Lower leg skin (tissue), 4 donors: ENCODE results near the gene SYTL2. TPM values are rescaled to one million over a fixed set of nuclear protein-coding genes. Genes with fewer than 3 reads are reported as not detected.
"Not testable (repeated sequence)": the region's sequence is repeated elsewhere in the genome, so short reads cannot be mapped to it uniquely, and the experiment has no call there.

Source experiments
- DNase-seq, 2 donors: peaks; one replicate each; pipeline ENCODE4 v3.0.0-alpha.2; 2019; ENCODE audit warnings: low spot score in 2 of 2
- H3K4me3 ChIP-seq: fragments of 200-600 bp; sonication (generic); 2 replicates; pipeline ENCODE4 v1.5.1; 2017; ENCODE audit warnings: mild to moderate bottlenecking, low read depth; ENCODE audit not compliant: poor library complexity, severe bottlenecking
- POLR2A ChIP-seq, 2 donors: fragments of 450-650 bp; IDR thresholded peaks; one replicate each; pipeline ENCODE4 v1.6.1; 2016 to 2017; ENCODE audit warnings: antibody characterized with exemption in 2 of 2, mild to moderate bottlenecking in 1 of 2, moderate library complexity in 1 of 2
- WGBS, 2 donors: methylation state at CpG; one replicate each; pipeline ENCODE4 v1.1.5; 2018; 5-methylcytosine and 5-hydroxymethylcytosine counted together
- intact Hi-C: fragments of 100-400 bp; cut with DNase I; formaldehyde crosslinking; loops from one replicate; pipeline ENCODE4 v1.15.0; 2023; ENCODE audit warnings: low total_unique reads
- total RNA-seq, 4 donors: library from RNA; depleted of rRNA; stranded (reverse); fragments of >200 nt; gene quantifications; one replicate each; pipeline ENCODE4 v1.1.0, GENCODE V29; 2016
- TF ChIP-seq, protein P1 (sequence below), 3 donors: fragments of 450-650 bp; IDR thresholded peaks; one replicate each; pipeline ENCODE4 v1.5.1; 2016; ENCODE audit warnings: antibody characterized with exemption in 3 of 3, mild to moderate bottlenecking in 3 of 3, moderate library complexity in 2 of 3

Gene SYTL2, protein sequence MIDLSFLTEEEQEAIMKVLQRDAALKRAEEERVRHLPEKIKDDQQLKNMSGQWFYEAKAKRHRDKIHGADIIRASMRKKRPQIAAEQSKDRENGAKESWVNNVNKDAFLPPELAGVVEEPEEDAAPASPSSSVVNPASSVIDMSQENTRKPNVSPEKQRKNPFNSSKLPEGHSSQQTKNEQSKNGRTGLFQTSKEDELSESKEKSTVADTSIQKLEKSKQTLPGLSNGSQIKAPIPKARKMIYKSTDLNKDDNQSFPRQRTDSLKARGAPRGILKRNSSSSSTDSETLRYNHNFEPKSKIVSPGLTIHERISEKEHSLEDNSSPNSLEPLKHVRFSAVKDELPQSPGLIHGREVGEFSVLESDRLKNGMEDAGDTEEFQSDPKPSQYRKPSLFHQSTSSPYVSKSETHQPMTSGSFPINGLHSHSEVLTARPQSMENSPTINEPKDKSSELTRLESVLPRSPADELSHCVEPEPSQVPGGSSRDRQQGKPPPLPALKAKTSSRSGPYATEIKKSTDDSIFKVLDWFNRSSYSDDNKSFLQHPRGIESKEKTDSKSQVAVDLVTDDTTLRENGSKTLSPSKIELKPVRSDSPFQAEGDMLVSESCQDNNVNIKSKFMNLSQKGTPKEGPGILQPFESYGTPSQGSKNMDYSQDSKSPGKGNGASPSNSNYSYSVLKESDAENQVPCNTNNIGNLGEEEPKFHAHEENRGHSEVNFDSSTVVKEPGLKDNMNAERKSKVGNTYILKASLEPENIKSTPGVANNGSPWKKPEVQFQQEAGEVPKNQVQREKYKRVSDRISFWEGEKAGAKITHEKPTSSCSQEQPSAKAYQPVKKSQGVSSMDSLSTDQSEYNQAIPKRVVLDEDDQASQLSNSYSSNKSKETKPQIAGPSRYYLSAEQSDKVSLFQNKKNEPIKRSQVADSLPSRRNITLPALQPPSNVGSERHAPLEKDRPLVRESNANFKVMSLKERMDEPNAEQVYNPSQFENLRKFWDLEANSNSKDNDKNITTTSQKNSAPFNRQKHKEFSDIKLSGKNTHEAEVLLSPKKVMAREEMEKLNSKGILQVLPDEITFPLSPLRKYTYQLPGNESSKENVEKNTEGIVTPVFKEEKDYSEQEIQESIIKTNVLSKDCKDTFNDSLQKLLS (N-terminal part only)
- 10 to 100 TPM in 2 of 4 donors, 1 to 10 TPM in 2; 4.2 to 13.2 (median 8.9) TPM for total RNA-seq

DNA sequence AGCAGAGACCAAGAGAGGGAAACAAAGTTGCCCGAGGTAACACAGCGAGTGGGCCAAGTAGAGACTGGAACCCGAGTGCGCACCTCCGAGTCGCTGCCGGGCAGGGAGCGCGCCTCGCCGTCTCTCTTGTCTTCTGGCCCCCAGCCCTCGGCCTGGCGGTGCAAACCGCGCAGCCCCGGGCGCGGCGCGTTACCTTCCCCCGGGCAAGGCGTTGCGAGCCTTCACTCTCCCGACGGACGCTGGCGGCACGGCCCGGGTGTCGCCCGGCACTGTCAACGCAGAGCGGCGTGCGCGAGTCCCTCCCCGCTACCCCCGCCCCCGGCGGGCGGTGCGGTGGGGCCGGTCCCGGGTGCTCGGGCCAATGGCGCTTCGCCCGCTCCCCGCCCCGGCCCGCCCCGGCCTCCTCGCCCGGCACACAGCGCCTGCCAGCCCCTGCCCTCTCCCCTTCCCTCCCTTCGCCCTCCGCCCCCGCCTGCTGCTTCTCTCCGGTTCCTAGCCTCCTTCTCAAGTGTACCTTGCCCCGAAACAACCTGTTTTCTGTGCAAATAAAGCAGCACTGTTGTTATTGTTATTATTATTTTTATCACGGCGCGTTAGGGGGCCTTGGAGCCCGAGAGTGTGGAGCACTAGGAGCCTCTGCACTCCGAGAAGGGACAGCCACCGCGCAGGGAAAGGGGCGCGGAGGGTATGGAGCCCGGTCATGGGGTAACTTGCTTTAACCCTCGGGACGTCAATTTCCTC lies at the start of gene SYTL2:
Gene SYTL2, minus strand, starts transcription at position 271 of the 741 bp plus-strand sequence. CDS start 53,416 bp downstream, outside the sequence.
- intact Hi-C loops, result no loop called here
- peak; percentile 37 to 89 for DNase-seq
- H3K4me3 ChIP-seq, result peak within 1 kb of the TSS; percentile 22
- TF ChIP-seq, protein P1, sequence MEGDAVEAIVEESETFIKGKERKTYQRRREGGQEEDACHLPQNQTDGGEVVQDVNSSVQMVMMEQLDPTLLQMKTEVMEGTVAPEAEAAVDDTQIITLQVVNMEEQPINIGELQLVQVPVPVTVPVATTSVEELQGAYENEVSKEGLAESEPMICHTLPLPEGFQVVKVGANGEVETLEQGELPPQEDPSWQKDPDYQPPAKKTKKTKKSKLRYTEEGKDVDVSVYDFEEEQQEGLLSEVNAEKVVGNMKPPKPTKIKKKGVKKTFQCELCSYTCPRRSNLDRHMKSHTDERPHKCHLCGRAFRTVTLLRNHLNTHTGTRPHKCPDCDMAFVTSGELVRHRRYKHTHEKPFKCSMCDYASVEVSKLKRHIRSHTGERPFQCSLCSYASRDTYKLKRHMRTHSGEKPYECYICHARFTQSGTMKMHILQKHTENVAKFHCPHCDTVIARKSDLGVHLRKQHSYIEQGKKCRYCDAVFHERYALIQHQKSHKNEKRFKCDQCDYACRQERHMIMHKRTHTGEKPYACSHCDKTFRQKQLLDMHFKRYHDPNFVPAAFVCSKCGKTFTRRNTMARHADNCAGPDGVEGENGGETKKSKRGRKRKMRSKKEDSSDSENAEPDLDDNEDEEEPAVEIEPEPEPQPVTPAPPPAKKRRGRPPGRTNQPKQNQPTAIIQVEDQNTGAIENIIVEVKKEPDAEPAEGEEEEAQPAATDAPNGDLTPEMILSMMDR (IDR thresholded peaks at IDR 0.05), result no peak
- TF ChIP-seq POLR2A (IDR thresholded peaks at IDR 0.05), result no peak
- 1% methylated on average over 38 to 39 of the region's 72 CpGs for WGBS, 2 donors

DNA sequence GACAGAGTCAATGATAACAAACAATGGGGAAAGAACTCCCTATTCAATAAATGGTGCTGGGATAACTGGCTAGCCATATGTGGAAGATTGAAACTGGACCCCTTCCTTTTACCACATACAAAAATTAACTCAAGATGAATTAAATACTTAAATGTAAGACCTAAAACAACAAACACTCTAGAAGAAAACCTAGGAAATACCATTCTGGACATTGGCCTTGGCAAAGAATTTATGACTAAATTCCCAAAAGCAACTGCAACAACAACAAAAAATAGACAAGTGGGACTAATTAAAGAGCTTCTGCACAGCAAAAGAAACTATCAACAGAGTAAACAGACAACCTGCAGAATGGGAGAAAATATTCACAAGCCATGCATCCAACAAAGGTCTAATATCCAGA lies 48.6 kb upstream of the SYTL2 start:
- intact Hi-C loops, result loop anchor here (5.0 to 10.0 kb wide), 2 partner anchors 265 to 358 kb away; no protein-coding TSS in a partner anchor
- DNase-seq, H3K4me3 ChIP-seq: not testable (repeated sequence)

DNA sequence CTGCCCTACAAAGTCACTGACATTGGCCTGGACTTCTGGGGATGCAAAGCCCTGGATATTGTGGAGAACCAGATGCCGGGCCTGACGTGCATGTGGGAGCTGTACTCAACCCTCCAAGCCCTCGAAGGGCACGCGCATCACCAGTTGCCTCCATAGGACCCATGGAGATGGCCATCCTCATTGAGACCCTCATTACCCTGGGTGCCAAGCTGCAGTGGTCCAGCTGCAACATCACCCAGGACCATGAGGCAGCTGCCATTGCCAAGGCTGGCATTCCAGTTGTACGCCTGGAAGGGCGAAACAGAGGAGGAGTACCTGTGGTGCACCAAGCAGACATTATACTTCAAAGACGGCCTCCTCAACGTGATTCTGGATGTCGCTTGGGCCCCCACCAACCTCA lies 46.2 kb upstream of the SYTL2 start:
- no peak for TF ChIP-seq POLR2A (IDR thresholded peaks at IDR 0.05)
- TF ChIP-seq, protein P1 (IDR thresholded peaks at IDR 0.05), result no peak
- no peak for DNase-seq
- WGBS, 2 donors, result 96 to 98% methylated on average over 8 to 9 of the region's 10 CpGs

DNA sequence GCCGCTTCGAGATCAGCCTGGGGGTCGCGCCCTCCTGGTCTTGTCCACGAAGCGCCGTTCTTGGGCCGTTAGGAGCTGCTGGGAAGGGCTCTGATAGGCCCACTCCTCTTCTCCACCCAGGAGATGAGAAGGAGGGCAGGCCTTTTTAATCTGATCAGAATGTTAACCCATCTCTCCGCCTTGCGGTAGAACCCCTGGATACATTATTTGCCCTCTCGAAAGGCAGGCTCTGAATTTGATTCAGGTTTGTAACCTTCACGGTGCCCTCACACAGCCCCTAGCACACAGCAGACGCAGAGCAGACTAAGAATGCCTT lies 44.4 kb upstream of the SYTL2 start, which contains the start of gene CCDC83:
Gene CCDC83, plus strand, starts transcription at position 43 of the 316 bp plus-strand sequence. CDS start 9,741 bp downstream, outside the sequence.
- TF ChIP-seq, protein P1 (IDR thresholded peaks at IDR 0.05), result no peak
- no peak for TF ChIP-seq POLR2A (IDR thresholded peaks at IDR 0.05)
- WGBS, 2 donors, result 31 to 34% methylated on average over 10 to 12 of the region's 13 CpGs
- peak within 1 kb of the TSS; percentile 38 for H3K4me3 ChIP-seq
- no peak for DNase-seq
- intact Hi-C loops, result loop anchor here (5.0 to 10.0 kb wide), 2 partner anchors 260 to 362 kb away; no protein-coding TSS in a partner anchor

More for the DNA sequence above, 46.2 kb upstream of the SYTL2 start:
- intact Hi-C loops, result loop anchor here (5.0 to 10.0 kb wide), 2 partner anchors 262 to 360 kb away; no protein-coding TSS in a partner anchor
- H3K4me3 ChIP-seq, result no peak overlapping the region

DNA sequence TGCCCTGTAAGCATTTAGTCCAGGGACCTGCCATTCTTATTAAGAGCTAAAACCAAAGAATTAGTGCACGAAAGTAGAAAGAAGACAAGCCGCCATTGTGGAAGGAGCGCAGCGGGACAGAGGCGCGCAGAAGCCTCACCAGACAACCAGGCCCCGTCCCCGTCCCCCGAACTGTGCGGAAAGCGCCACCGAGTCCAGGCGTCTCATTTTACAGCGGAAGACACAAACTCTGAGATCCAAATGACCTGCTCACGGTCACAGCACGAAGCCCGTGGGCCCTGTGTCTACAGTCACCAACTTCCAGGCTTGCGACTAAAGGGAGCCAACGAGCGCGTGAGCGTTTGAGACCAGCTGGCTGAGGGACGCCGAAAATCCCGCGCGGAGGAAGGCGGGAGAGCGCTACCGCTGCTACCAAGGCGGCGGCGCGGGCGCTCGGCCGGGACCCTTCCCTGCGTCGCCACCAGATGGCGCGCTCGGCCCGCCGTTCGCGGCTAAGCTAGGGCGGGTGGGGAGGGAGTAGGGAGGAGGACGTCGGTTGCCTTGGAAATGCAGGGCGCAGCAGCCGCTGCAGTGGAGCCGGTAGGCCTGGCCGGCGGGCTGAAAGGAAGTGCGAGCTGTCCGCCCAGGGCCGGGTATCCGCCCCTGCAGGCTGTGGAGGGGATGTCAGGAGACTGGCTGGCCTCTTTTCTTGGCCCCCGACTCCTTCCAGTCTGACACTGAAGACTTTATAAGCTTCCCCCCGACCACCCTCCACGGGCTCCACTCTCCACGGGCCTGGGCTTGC lies 43.8 kb upstream of the SYTL2 start:
- H3K4me3 ChIP-seq, result peak overlapping the region; percentile 38
- peak; percentile 87 to 98 for DNase-seq
- intact Hi-C loops, result loop anchor here (5.0 to 10.0 kb wide), 2 partner anchors 260 to 363 kb away; no protein-coding TSS in a partner anchor
- 1% methylated on average over 30 to 47 of the region's 62 CpGs for WGBS, 2 donors
- TF ChIP-seq POLR2A (IDR thresholded peaks at IDR 0.05), result no peak
- TF ChIP-seq, protein P1 (IDR thresholded peaks at IDR 0.05), result peak in 1 of 3 donors; percentile 52
